HG02840 (cell line): ENCODE results near the gene HIRIP3.

Experiments used
- ATAC-seq: cut with Tn5 transposase; IDR thresholded peaks from one replicate; pipeline ENCODE4 v1.9.1; 2021; ENCODE audit warnings: mild to moderate bottlenecking, moderate library complexity, moderate number of reproducible peaks; ENCODE audit not compliant: unreplicated experiment, low FRiP score

HIRIP3 gene

DNA sequence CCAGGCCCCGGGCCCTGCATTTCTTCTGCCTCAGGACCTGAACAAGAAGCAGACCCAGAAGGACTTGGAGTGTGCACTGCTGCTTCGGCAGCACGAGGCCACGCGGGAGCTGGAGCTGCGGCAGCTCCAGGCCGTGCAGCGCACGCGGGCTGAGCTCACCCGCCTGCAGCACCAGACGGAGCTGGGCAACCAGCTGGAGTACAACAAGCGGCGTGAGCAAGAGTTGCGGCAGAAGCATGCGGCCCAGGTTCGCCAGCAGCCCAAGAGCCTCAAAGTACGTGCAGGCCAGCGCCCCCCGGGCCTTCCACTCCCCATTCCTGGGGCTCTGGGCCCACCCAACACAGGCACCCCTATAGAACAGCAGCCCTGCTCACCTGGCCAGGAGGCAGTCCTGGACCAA is 9.2 kb downstream of the HIRIP3 start:
- ATAC-seq, result no peak

DNA sequence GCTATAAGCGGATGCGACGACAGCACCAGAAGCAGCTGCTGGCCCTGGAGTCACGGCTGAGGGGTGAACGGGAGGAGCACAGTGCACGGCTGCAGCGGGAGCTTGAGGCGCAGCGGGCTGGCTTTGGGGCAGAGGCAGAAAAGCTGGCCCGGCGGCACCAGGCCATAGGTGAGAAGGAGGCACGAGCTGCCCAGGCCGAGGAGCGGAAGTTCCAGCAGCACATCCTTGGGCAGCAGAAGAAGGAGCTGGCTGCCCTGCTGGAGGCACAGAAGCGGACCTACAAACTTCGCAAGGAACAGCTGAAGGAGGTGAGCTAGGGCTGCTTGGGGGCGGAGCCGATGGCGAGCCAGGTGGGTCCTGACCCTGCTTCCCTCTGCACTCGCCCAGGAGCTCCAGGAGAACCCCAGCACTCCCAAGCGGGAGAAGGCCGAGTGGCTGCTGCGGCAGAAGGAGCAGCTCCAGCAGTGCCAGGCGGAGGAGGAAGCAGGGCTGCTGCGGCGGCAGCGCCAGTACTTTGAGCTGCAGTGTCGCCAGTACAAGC is 10.1 kb downstream of the HIRIP3 start:
- ATAC-seq, result no peak

DNA sequence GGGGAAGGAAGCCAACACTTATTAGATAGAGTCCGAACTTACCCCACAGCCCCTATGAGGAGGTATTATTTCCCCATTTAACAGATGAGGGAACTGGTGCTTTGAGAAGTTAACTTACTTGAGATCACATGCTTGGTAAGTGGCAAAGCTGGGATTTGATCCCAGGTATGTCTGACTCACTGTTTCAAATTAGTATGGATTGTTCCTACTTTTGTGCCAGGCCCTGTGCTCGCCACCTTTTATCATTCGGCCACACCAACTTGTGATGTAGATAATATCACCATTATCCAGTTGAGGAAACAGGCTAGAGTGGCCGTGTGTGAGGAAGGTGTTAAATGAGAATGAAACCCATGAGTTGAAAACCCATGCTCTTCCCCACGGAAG is 10.7 kb downstream of the HIRIP3 start:
- ATAC-seq, result no peak

DNA sequence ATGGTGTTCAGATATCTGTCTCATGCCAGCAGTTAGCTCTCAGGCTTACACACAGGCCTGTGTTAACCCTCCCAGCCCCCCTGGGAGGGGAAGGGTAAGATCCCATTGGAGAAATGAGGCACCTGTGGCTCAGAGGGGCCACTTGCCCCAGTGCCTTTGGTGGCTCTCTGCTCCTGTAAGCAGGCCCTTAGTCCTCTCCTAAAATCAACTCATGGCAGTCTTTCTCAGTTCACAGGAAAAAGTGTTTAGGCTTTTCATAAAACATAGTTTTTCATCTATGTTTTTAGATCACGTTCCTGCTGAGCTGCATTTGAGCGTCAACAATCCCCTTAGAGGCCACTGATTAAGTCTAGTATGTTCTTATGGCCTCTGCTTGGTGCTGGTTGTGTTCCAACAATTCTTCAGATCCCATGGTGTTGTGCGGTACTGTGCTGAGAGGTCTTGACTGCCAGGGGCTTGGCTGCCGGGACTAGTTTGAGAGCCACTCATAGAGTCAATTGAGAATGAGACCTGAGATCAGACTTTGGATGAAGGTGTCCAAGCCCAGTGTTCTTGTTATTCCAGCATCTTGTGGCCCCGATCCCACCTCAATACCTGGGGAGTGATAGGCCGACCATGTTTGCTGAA is 11.2 kb downstream of the HIRIP3 start:
- ATAC-seq, result no peak

DNA sequence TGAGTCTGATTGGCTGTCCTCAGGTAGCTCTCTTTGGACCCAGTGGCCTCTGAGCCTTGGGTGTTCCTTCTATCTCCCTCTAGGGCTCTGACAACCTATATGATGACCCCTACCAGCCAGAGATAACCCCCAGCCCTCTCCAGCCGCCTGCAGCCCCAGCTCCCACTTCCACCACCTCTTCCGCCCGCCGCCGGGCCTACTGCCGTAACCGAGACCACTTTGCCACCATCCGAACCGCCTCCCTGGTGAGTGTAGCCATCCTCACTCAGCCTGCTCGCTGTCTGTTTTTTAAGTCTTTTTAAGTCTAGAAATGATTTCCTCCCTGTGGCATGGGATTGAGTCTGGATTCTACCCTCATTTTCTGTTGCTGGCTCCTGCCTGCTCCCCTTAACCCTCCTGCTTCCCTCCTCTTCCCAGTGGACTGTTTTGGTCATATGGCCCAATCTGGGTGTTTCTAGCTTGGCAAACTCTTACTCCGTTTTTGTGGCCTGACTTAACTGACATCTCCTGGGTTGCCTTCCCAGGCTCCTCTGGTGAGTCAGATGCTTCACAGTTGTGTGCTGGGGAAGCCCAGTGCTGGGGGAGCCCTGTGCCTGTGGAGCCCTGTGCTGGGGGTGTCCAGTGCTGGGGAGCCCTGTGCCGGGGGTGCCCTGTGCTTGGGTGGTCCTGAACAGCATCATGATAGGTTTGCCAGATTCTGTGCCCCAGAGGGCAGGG is 11.8 kb downstream of the HIRIP3 start:
- no peak for ATAC-seq

DNA sequence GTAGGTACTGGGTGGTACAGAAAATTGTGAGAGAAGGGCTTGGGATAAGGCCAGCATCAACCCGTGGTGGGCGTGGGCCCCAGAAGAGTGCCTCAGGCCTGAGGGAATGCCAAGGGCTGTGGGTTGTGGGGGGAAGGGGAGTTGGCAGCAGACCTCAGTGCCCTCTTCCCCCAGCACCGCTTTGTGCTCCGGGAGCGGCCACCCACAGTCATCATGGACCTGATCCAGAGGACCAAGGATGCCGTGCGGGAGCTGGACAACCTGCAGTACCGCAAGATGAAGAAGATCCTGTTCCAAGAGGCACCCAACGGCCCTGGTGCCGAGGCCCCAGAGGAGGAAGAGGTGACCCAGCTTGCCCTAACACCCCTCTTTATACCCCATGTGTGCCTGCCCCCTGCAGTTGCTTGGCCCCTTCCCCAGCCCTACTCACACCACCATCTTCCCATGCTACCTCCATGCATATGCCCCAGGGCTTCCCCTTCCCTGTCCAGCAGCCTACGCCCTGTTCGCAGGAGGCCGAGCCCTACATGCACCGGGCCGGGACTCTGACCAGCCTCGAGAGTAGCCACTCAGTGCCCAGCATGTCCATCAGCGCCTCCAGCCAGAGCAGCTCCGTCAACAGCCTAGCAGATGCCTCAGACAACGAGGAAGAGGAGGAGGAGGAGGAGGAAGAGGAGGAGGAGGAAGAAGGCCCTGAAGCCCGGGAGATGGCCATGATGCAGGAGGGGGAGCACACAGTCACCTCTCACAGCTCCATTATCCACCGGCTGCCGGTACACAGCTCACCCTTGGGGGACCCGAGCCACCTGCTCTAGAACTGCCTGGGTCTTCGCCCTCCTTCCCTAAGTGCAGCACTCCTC is 12.6 kb downstream of the HIRIP3 start:
- no peak for ATAC-seq

DNA sequence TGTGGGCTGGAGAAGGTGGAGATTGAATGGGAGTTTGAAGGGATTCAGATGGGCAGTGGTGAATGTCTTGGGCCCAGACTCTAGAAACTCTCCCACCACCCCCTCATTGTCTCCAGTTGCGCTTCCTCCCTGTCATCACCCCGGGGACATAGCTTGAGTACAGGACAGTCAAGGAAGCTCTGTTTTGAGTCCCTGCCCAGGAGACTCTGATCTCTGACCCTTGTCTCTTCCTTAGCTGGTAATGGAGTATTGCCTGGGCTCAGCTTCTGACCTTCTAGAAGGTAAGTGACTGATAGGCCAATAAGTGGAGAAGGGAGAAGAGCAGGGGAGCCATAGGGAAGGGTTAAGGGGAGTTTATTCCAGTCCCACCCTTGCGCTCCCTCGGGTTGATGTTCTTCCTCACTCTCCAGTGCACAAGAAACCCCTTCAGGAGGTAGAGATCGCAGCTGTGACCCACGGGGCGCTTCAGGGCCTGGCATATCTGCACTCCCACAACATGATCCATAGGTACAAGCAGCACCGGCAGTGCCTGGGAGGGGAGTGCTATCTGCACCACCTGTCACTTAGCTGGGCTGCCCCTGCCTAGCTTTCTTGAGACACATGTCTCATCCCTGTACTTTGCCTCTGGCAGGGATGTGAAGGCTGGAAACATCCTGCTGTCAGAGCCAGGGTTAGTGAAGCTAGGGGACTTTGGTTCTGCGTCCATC is 16.7 kb downstream of the HIRIP3 start:
- ATAC-seq, result no peak

DNA sequence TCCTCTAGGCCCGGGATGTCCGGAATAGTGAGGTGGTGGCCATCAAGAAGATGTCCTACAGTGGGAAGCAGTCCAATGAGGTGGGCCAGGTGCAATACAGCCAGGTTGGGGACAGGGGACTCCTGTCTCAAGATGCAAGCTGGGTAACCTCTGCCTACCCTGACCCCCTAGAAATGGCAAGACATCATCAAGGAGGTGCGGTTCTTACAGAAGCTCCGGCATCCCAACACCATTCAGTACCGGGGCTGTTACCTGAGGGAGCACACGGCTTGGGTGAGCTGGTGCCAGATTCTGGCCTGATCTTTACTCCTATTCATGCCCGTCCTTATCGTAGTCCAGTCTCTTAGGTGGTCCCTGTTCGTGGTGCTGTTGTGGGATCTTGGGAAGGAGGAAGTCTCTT is 17.3 kb downstream of the HIRIP3 start:
- no peak for ATAC-seq

DNA sequence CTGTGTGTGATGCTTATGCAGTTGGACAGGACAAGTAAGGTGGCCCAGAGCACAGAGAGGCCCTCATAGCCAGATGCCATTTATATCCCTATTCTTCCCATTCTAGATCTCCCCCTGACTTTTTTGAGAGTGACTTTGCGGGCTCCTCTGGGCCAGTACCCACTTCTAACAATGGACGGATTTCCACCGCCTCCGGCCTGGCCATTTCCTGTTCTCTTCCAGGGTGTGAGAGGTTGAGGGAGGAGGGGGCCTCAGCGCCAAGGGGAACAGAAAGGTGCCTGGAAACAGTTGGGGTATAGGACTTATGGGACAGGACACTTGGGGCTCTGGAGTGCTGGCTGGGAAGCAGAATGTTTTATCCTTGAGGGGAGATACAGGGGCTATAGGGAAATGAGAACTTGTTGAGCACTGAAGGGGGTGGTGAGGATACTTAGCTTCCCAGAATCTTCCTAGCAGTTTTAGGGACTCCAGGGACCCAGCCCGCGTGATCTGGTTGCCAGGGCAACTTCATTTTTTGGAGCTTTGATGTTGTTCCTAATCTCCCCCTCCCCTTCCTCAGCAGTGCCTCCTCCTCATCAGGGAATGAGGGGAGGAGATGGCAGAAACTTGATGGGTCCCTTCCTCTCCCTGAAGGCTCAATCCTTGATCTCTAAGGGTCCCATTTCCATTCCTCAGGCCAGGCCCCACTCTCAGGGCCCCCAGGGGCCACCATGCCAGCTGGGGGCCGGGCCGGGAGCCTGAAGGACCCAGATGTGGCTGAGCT is 18.2 kb downstream of the HIRIP3 start:
- no peak for ATAC-seq

DNA sequence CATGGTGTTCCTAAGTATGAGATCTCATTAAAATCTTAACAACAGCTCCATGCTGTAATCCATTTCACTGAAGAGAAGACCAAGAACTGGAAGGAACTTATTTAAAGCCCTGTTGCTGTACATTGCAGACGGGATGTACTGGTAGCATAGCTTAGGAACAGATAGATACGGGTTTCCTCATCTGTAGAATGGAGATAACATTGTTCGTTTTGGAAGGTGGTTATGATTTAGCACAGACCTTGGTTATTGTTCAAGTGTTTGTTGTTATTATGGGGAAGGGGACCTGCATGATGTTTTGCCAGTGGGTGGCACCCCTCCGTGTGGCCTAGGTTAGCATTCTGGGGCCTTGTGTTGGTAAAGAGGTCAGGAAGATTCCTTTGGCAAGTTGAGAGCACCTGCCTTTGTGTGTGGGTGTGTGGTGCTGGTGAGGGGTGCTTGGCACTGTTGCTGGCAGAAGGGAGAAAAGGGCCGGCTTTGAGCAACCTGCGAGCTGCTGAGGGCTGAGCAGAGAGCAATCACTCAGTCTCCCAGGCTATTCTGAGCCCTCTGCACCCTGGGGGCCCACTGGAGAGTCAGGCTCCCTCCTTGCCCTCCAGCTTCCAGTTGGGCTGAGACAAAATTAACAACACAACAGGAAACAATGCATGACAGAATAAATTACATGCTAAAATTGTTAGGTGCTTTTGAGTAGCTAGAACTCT is 19.5 kb downstream of the HIRIP3 start:
- ATAC-seq, result no peak

DNA sequence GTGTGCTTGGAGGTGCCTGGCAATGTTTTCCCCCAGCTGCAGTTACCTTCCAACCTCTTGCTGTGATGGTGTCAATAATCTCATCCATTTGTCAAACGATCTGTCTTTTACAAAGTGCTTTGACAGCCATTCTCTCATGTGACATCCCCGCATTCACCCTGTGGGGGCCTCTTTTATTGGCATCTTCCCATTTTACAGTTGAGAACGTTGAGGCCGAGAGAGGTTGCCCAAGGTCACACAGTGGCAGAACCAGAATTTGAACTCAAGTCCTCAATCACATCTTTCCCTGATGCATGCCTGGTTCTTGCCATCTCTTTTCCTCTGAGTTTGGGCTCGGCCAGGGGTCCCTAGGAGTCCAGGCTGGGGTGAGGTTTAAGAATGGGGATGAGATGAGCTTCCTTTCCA is 20.3 kb downstream of the HIRIP3 start:
- ATAC-seq, result no peak

DNA sequence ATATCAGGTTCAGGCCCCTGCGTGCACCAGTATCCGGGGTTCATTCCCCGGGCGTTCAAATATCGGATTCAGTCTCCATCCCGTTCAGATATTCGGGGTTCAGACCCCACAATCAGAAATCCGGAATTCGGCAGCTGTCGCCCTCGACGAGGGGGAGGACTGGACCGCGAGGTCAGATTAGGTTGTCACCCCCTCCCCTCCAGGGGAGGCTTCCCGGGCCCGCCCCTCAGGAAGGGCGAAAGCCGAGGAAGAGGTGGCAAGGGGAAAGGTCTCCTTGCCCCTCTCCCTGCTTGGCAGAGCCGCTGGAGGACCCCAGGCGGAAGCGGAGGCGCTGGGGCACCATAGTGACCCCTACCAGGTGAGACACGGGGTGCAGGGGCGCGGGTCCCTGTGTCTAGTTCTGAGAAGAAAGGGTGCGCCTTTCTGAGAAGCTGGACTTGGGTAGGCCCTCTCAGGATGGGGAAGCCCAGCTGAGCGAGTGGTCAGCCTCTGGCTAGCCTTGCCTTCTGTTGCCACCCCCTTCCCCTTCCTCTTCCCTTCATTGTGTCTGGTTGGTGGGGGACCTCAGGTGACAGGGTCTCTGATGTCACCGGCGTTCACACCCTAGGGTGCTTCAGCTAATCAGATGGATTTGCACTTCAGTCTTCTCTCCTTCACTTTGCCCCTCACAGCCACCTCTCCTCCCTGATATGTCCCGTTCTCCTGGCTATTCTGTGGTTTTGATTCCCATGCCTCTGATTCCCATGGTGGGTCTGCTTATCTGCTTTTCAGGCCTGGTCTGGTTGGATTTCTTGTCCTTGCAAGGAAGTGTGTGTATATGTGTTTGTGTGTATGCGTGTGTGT is 20.9 kb downstream of the HIRIP3 start:
- ATAC-seq, result no peak

DNA sequence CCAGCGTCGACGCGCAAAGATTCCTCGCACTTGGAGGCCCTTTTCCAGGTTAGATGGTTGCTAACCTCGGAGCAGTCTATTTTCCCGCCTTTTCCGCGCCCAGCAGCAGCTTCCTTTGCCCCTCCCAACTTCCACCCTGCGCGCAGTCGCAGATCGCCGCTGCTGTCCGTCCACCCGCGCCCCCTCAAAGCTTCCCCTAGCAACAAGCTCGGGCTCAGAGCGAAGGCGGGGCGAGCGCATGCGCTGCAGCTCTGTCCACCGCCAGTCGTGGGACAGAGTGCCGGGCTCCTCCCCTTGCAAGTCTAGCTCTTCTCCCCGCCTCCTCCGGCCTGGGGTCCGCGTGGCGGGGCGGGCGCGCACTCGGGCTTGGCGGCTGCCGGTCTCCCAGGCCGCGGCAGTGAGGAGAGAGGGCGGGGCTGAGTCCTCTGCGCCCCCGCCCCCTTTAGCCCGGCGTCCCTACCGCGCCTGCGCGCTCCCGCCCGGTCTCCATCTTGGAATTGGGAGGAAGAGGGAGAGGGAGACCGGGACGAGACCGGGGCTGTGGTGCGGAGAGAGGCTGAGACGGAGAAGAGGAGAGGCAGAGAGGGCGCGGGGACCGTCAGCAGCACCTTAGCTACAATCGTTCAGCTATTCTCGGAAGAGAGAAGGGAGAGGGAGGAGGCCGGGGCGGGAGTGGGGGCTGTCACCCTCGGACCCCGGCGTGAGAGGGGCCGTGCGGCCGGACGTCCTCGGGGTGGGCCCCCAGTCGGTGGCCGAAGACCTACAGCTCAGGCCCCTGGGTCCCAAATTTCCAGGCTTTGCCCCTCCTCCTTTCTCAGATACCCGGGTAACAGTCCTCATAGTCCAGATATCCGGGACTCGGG is 21.8 kb downstream of the HIRIP3 start, which contains the start of gene TAOK2:
TAOK2 (plus strand) TSS at position 485 of the 863 bp plus-strand sequence. CDS start 3,905 bp downstream, outside the sequence.
- peak; percentile 90 for ATAC-seq

DNA sequence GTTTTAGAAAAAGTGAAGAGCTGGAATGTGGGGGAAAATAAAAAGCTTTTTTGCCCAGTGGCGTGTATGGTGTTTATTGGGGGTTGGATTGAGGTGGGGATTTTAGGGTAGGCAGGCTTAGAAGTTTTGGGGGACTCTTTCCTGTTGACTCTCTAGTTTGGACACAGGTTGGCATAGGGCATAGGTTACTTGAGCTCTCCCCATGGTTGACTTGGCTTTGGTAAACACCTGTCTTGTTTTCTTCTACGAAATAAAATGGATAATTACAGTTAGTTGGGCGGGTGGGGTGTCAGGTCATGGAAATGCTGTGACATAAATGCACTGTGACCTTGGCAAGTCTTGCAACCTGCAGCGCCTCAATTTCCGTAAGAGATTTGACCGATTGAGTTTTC is 22.4 kb downstream of the HIRIP3 start:
- no peak for ATAC-seq

DNA sequence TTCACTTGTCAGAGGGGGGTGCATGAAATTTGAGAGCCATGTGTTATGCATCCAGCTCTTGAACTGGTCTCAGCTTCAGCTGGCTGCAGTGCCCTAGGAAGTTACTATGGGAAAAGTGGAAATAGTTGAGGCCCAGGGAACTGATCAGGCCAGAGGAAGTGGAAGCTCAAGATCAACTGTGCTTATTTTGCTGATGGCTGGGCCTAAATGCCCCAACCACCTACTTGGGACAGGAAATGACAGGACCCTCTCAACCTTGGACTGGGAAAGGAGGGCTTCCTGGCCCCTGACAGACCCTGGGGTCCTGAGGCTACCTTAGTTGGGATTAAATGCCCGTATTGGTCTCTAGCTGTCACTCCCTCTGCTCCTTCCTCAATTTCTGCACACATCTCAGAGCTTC is 22.9 kb downstream of the HIRIP3 start:
- ATAC-seq, result no peak

DNA sequence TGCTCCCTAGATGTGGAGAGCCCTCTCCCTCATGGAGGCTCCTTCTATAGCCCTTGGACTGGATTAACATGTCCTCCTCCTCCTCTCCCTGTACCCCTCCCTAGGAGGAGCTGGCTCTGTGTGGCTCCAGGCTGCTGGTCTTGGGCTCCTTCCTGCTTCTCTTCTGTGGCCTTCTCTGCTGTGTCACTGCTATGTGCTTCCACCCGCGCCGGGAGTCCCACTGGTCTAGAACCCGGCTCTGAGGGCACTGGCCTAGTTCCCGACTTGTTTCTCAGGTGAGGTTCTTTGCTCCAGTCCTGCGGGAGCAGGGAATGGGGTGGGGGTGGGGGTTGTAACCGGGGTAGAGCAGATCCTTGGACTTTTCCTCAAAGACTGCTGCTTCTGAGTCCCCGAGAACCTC is 24.1 kb downstream of the HIRIP3 start:
- no peak for ATAC-seq

DNA sequence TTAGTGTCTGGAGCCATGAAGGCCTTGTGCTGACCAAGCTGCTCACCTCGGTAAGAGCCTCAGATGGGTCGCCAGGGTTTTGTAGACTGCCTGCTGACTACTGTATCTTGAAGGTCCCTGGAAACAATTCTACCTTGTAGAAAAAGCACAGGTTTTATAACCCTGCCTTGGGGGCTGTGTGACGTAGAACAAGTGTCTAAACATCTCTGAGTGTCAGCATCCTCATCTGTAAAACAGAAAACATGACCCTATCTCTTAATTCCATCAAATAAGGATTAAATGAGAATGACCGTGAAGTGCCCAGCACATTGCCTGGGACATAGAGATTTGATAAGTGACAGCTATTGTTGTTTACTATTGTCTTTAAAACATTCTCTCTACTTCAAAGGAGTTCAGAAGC is 27.2 kb downstream of the HIRIP3 start:
- ATAC-seq, result no peak
